GM23338 (cell line): ENCODE data around the gene LCP1.

Source experiments
- CREB1 ChIP-seq: fragments of 250-450 bp; sonication (Bioruptor Pico); IDR thresholded peaks from 2 replicates; pipeline ENCODE4 v1.5.0; 2020; ENCODE audit warnings: low read depth, mild to moderate bottlenecking, moderate library complexity
- EZH2 ChIP-seq: fragments of 200-600 bp; sonication (generic); IDR thresholded peaks from one replicate; pipeline ENCODE4 v1.8.0; 2017; ENCODE audit warnings: antibody characterized with exemption, mild to moderate bottlenecking, low read depth; ENCODE audit not compliant: unreplicated experiment
- JUNB ChIP-seq: IDR thresholded peaks from one replicate; pipeline ENCODE4 v1.6.1; 2016; ENCODE audit warnings: antibody characterized with exemption; ENCODE audit not compliant: unreplicated experiment
- NANOG ChIP-seq: IDR thresholded peaks from 2 replicates; pipeline ENCODE4 v1.6.1; 2016; ENCODE audit warnings: antibody characterized with exemption, borderline replicate concordance
- POLR2AphosphoS5 ChIP-seq: IDR thresholded peaks from 2 replicates; pipeline ENCODE4 v1.6.1; 2016; ENCODE audit warnings: antibody characterized with exemption, low read depth
- TF ChIP-seq, protein P1 (sequence below), 2 experiments: fragments of 200-600 bp in 1 of 2; sonication (generic) in 1 of 2; conservative IDR thresholded peaks; 2 replicates each; pipeline versions ENCODE4 v1.5.1 to v1.6.1; 2016 to 2017; ENCODE audit warnings: antibody characterized with exemption in 2 of 2, low read depth in 2 of 2, mild to moderate bottlenecking in 2 of 2, moderate library complexity in 1 of 2
- TF ChIP-seq, protein P2 (sequence below): IDR thresholded peaks from one replicate; pipeline ENCODE4 v1.6.1; 2018; ENCODE audit warnings: antibody characterized with exemption; ENCODE audit not compliant: unreplicated experiment

DNA sequence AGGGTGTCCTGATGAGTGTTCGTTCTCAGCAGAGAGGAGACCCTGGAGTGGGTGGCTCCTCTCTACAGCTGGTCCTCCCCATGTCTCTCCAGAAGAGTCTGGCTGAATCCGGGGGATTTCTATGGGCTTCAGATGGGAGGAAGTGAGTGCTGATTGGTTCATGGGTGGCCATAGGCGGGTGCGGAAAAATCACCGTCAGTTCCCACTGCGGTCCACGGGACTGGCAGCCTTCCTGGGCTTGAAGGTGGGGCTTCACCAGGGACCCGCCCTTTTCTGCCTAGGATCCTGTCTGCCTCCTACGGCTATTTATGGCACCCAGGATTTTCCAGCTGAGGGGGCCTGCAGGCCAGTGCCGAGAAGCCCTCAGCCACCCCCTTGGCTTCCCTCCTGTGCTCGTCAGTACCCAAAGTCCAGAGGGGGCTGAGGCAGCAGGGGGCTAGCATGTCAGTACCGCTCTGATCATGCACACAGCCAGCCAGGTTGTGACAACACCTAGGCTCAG lies 95.5 kb downstream of the LCP1 start:
- TF ChIP-seq POLR2AphosphoS5 (no peak), EZH2 (no peak), CREB1 (CRISPR knock-in tag) (no peak), JUNB (no peak), NANOG (no peak)
- TF ChIP-seq, protein P1, sequence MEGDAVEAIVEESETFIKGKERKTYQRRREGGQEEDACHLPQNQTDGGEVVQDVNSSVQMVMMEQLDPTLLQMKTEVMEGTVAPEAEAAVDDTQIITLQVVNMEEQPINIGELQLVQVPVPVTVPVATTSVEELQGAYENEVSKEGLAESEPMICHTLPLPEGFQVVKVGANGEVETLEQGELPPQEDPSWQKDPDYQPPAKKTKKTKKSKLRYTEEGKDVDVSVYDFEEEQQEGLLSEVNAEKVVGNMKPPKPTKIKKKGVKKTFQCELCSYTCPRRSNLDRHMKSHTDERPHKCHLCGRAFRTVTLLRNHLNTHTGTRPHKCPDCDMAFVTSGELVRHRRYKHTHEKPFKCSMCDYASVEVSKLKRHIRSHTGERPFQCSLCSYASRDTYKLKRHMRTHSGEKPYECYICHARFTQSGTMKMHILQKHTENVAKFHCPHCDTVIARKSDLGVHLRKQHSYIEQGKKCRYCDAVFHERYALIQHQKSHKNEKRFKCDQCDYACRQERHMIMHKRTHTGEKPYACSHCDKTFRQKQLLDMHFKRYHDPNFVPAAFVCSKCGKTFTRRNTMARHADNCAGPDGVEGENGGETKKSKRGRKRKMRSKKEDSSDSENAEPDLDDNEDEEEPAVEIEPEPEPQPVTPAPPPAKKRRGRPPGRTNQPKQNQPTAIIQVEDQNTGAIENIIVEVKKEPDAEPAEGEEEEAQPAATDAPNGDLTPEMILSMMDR (conservative IDR thresholded peaks at IDR 0.05; ENCODE audit: low read depth in 2 of 2): no peak
- TF ChIP-seq, protein P2, sequence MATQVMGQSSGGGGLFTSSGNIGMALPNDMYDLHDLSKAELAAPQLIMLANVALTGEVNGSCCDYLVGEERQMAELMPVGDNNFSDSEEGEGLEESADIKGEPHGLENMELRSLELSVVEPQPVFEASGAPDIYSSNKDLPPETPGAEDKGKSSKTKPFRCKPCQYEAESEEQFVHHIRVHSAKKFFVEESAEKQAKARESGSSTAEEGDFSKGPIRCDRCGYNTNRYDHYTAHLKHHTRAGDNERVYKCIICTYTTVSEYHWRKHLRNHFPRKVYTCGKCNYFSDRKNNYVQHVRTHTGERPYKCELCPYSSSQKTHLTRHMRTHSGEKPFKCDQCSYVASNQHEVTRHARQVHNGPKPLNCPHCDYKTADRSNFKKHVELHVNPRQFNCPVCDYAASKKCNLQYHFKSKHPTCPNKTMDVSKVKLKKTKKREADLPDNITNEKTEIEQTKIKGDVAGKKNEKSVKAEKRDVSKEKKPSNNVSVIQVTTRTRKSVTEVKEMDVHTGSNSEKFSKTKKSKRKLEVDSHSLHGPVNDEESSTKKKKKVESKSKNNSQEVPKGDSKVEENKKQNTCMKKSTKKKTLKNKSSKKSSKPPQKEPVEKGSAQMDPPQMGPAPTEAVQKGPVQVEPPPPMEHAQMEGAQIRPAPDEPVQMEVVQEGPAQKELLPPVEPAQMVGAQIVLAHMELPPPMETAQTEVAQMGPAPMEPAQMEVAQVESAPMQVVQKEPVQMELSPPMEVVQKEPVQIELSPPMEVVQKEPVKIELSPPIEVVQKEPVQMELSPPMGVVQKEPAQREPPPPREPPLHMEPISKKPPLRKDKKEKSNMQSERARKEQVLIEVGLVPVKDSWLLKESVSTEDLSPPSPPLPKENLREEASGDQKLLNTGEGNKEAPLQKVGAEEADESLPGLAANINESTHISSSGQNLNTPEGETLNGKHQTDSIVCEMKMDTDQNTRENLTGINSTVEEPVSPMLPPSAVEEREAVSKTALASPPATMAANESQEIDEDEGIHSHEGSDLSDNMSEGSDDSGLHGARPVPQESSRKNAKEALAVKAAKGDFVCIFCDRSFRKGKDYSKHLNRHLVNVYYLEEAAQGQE: no peak
